NCI-H128 (cell line): ENCODE results near the gene ARHGAP25.

Source experiments
- DNase-seq: peaks from one replicate; lab custom pipeline; 2025; ENCODE audit not compliant: unreplicated experiment; lab: John Stamatoyannopoulos, UW

ARHGAP25 gene

DNA sequence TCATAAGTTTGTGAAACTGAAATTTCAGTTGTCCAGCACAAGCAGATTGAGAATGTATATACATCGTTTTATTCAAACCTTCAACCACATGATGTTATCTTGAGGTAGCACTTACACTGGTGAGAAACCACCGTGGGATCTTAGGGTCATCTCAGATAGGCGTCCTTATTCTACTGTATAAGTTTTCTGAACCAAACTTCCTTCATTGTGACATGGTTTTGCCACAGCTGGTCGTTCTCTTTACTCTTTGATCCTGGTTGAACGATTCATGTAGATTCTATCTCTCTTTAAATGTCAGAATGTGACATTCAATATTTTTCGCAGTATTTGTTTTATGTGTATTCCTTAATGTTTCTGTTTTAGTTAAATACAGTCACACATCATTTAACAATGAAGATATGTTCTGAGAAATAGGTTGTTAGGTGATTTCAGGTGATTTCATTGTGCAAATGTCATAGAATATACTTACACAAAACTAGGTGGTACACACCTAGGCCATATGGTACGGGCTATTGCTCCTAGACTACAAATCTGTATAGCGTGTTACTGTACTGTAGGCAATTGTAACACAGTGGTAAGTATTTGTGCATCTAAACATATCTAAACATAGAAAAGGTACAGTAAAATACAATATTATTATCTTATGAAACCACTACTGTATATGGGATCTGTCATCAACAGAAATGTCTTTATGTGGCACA, 17.9 kb upstream of the ARHGAP25 start:
- no peak for DNase-seq

DNA sequence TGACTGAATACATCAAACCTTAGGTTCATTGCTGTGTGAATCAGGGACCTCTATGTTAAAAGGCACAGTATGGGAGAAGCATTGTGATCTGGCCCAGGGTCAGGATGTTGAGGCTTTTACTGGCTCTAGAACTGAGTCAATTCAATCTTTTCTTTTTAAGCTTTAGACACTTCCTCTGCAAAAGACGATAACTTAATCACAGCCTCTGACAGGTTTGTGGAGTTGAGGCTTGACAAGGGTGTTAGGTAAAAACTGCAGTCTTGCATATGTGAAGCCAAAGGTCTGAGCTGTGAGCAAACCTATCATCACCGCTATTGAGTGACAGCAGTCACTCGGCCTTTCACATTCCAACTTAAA, 17.3 kb upstream of the ARHGAP25 start:
- no peak for DNase-seq

DNA sequence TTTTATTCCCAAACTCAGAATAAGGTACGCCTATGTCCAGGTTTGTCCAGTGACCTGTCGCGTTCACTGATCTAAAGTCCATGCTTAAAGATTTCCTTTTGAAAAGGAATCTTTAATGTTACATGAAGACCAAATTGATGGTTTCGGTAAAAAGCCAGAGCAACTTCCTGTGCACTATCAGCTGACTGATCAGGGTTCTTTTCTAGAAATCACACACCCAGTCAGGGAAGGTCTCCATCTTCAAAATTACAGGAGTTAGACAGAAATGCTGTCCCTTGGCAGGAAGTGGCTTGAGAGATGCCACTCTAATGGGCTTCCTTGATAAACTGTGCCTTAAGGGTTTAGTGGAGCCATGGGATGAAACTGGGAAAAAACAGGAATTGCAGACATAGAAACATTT, 14.7 kb upstream of the ARHGAP25 start:
- DNase-seq = no peak

DNA sequence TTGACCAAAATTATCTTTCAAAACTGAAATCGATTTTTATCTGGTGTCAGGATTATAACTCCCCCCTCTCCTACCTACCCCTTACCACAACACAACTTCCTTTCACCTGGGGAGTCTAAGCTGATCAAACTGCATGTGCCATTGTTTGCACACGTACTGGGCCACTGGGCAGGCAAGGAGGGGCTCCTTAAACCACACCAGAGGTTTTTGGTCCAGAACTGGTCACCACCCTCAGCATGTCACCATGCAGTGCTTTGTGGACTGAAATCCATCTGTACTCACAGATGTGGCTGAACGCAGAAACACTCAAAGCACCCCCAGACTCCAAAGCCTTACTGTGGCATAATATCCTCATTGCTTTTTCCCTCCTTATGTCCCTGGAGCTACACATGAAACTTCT, 13.9 kb upstream of the ARHGAP25 start:
- no peak for DNase-seq

DNA sequence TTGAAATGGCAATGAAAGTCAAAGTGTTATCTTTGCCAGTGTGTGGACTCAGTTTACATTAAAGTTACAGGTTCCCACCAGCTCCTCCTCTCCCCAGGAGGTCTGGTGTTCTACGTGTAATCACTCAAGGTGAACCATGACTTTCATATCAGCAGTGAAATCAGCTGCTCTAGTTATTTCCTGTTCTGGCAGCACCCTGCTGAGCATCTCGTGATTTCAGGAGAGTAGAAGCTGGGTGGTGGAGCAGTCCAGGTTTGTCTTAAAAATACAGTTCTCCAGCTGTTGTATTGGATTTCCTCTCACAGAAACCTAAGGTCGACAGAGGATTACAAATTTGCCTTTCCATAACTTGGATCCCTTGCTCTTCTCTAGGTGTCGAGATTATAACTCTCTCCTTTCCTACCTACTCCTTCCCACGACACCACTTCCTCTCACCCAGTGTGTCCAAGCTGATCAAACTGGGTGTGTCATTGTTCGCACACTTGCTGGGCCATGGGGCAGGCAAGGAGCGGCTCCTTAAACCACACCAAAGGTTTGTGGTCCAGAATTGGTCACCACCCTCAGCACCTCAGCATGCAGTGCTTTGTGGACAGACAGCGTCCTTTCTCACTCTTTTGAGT, 13.0 kb upstream of the ARHGAP25 start:
- no peak for DNase-seq

DNA sequence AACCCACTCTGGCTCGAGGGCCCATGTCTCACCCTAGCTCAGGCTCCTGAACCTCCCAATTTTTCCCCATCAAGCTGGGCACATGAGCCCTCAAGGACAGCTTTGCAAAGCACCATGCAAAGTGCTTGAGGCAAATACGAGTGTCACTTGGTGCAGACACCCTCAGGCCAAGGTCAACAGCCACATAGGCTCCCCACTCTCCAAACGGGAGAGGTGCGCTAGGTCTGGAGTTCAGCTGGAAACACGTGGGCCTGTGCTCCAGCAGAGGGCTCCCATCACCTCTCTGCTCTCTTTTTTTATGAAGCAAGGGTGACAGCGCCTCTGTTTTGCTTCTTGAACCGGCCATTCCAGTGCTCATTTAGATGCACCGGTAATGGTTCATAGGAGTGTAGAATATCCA, 11.9 kb upstream of the ARHGAP25 start:
- DNase-seq = no peak

DNA sequence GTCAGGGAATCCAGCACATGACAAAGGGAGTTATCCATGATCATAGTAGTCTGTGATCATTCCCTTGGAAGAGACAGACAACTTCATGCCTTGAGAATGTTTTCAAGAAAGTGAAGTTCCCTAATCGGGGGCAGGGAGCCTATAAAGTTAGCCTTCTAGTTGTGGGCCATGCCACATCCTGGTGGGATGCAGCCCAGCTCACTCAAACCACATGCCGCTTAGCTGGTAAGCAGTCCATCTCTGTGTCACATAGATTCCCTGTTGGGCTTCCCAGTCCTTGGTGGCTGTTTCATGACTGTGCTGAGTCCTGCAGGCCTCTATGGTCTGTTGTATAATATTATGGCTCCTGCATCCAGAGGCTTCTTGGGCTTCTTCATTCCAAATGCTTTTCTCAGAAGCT, 11.4 kb upstream of the ARHGAP25 start:
- no peak for DNase-seq

DNA sequence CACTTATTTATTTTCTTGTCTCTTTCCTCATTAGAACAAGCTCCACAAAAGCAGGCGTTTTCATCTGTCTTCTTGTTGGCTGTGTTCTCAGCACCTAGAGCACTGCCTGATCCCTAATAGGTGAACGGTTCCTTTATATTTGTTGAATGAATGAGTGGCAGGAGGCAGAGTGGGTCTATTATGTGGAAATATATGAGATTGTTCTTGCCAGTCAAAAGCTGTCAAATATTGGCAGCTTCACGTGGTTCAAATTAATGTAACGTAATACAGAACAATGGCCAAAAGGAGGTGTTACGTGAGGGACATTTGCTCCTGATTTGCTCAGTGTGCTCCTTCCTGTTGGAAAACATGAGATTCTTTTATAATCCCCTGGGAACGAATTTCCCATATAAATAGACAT, 8.5 kb upstream of the ARHGAP25 start:
- DNase-seq = no peak

DNA sequence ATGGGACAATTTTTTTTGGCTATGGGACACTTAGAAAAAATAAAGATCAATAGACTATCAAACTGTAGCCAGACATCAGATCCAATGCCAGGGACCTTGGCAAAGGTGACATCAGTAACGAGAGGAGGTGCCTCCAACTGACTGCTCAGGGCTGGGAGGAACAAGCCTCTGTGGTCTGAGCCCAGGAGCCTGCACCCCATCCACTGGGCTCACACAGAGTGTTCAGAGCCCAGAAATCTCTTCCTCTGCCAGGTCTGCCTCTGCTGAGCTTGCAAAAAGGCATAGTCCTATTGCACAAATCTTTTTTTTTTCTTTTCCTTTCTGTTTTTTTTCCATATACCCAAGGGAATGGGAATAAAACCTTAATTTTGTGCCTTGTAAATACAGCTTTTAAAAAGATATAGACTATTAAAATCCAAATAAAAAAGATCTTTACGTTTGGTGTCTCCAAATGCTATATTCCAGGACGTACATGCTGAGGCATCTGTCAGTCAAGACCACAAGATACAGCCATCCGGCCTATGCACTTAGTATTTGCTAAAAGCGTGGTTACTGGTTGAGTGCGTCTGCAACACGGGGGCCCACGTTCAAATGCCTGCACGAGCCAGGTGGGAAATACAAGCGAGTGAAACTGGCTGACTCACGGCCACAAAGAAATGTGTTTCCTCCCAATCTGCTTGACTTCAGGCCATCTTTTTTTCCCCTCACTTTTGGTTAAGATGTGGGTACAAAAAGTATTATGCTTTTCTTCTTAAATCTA, 7.8 kb upstream of the ARHGAP25 start:
- DNase-seq = no peak

DNA sequence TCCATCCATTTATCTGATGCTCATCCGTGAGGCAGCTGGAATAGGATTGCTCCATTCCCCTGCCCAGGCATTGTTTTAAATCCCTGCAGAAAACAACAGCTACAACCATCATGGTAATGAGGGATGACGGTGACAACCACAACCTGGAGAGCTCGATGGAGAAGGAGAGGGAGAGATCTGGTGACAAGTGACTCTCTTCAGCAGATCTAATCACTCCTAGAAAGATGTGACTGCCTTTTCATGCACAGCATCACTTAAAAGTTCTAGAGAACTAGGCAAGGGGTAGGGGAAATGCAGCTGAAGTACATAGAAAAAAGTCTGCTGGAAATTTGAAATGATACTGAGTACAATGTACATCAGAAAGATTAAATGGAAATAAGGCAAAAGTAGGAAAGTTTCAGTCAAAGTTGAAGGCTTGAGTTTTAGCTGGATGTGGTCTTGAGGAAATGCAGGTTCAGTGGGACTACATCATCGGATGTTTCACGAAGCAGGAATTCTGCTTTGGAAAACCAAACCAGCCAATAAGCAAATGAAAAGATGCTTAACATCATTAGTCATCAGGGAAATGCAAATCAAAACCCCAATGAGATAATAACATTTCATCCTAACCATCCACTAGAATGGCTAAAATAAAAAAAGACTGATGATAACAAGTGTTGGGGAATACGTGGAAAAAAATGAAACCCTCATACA, 6.8 kb upstream of the ARHGAP25 start:
- no peak for DNase-seq

DNA sequence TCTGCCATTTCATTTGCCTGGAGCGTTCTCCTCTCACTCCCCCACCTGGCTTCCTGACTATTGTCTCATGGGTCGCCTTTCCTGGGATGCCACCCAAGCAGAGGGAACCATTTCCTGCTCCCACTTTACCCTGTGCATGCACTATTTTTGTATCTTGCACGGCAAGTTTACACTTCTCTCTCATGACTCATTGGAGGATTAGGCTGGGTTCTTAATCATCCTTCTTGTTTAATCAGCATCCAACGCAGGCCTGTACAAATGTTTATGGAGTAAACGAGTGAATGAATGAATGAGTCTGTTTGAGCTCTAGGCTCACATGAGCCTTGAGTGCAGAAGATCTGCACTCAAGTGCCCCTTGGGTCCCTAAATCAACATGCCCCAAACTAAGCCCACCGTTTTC, 3.8 kb upstream of the ARHGAP25 start:
- DNase-seq = no peak

DNA sequence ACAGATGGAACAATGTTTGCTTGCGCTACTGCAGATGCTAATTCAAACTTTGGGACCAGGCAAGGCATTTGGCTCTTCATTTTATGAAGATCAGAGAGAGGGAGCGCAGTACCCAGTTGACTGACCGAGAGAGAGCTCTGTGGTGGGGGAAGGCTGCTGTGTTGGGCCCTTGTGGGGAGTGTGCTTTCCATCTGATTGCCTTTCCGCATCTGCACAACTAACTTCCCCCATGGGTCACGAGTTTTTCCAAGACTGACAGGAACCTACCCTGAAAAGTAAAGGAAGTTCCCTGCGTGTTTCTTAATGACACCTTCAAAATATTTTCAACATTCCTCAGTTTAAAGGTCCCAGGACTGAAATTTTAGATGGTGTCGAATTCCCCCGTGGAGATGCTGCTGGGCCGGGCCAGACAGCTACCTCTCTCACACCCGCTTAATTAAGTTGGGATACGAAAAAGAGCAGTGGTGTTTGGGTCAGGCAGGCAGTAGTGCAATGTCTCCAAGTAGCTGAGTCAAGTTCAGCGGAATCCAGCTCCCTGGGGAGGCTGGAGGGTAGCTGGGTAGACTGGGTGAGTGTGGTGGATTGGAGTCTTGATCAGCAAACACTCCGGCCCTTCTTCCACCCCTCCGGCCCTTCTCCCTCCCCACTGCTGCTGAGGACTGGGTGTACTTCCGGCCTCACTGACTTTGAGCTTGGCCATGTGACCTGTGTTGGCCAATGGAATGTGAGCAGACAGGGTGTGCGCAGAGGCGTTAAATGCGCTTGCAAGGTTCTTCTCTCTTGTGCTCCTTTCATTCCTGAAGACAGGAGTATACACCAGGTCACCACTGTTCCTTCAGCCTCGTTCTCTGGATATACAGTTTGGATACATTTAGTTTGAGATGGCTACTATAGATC, 2.3 kb upstream of the ARHGAP25 start:
- no peak for DNase-seq

DNA sequence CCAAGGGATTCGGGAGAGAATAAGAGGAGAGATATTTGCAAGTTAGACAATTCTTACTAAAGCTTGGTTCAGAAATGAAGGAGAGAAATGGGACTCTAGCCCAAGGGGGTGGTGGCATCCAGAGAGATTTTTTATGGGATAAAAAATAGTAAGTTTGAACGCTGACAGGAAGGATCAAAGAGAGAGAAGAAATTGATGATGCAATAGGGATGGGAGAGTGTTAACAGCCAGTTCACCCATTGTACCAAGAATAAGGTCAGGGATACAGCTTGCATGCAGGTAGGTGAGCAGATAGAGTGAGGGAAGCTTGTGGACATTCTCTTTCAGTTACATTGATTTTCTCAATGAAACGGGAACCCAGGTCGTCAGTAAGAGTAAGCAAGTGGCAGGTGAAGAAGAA, 1.2 kb upstream of the ARHGAP25 start:
- DNase-seq = no peak

DNA sequence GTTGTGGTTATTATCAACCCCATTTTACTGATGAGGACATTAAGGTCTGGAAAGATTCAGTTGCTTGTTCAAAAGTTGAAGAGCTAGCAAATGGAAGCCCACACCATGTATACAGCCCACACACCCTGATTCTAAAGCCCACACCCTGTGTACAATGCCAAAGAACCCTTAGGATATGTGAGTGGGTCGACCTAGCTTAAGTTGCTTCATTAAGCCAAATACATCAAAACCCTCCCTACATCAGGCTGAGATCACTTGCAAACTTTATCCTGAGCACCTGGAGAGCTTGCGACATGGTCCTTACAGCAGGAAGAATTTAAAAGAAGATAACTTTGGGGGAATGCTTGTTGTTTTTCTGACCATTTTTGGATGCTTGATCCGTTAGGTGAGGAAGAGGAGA, 435 bp upstream of the ARHGAP25 start:
- no peak for DNase-seq

DNA sequence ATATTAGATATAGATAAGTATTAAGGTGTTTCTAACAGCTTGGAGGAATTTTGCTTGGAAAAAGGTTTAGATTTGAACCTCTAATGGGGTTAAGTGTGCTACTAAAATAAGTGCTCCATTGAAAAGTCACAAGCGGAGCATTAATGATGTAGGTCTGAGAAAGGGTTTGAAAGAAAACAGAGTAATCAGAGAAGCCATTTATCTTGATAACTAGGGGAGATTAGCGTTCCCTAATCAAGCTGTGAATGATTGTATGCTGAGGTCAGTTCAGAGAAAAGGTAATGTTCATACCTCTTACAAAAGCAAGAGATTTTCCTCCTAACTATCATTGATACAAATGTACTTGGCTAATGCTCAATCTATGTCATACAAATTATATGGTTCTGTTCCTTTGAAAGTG, 1.5 kb downstream of the ARHGAP25 start:
- DNase-seq = no peak

DNA sequence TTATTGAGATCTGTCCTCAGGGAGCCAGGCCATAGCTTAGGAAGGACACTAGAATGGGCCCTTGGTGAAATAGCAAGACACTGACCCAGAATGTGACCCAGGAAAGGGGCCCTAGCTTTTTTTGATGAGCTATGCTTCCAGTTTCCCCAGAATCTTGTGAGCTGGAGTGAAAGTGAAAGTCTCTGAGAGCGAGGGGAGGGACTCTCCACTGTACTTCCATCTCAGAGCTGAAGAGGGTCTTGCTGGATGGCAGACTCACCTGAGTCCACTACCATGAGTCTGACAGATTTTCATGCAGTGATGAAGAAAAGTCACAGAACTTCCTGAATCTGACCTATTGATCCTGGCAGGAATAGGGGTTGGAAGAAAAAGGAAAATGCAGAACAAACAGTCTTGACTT, 3.1 kb downstream of the ARHGAP25 start:
- DNase-seq = no peak

DNA sequence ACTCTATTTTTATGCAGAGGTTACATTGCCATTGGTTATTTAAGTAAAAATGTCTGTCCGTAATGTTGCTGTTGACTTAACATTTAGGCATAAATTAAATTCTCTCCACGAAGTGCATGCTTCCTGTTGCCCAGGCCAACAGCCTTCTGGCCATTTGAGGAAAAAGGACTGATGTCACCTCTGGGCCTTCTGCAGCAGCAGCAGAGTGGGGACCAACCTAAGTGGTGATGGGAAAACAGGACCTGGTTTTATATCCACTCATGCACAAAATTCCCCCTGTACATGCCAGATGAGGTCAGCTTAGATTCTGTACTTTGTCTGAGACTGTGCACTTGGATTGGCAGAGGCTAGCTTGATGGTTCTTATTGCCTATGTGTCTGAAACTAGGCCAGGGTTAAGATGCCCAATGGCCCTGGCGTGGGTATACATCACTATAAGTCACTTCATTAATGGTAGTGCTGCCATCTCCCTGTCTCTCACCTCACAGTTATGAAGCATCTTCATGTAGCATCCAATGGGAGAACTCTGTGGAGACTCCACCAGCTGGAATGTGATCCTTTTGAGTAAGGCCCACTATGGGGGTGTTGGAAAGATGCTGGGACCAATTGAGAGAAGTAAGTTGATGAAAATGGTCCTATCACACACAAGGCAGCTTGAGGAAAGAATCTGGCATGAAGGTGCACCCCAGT, 4.4 kb downstream of the ARHGAP25 start:
- no peak for DNase-seq

DNA sequence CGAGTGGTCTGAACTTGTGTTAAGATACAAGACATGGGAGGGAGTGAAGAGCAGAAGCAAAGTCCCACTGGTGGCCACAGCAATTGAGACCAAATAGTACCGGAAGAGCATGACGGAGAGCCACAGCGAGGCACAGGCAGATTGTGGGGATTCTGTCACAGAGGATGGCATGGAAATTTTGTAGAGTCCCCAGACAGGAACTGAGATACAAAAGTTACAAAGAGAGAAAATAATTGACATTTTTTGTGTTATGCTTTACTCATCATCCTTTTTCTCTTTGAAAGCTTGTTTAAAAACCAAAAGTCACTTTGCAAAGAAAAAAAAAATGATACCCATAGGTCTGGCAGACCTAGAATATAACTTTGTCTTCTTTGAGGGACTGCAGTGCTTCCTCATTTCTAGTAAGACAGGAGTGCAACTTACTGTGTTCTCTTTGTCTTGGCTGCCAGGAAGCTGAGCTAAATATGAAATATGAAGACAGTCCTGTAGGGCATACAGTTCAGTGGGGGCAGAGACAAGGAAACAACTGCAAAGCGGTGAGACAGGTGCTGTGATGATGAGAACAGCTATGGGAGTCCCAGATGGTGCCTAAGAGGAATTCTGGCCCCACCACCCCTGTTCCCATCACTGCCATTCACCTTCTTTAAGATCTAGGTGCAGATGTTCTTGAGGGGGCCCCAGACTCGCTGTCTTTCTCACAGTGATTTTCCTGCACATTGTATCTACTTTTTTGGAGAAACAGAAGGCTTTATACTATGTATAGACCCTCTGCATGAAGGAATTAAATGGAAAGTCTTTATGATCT, 5.2 kb downstream of the ARHGAP25 start:
- DNase-seq = no peak

DNA sequence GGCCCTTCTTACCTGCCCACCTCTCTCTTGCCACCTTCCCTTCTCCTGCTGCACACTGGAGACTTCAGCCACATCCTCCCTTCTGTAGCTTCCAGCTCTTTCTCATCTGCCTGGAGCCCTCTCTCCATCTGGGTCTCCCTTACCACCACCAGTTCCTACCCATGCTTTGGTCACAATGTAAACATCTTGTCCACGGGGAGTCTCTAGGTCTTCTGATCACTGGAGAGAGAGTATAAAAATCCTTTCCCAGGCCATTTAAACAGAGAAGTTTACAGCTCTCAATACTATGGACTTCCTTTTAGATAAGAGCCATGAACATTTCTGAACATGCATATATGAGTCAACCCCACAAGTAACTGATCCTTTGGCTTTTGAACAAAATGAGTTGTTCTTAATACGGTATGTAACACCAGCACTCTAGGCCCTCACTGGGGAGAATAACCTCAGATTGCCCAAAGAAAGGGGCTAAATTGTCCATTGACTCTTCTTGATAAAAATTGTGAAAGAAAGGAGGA, 5.8 kb downstream of the ARHGAP25 start:
- DNase-seq = no peak
